GM23338 (cell line): ENCODE measurements around the gene TMEM131L. TPM values are rescaled to one million over a fixed set of nuclear protein-coding genes. Genes with fewer than 3 reads are reported as not detected.

Source experiments
- ATAC-seq: fragments of 200-7000 bp; cut with Tn5 transposase; 3 replicates; pipeline ENCODE4 v1.9.1; 2020
- DNase-seq: peaks from one replicate; pipeline ENCODE4 v3.0.0-alpha.2; 2015; ENCODE audit warnings: low spot score
- H2AFZ ChIP-seq: fragments of 200-600 bp; sonication (generic); 2 replicates; pipeline ENCODE4 v1.8.0; 2016; ENCODE audit warnings: antibody characterized with exemption, mild to moderate bottlenecking, moderate library complexity
- H3F3A ChIP-seq: fragments of 200-600 bp; sonication (generic); replicated peaks from 2 replicates; pipeline ENCODE4 v1.8.0; 2017; ENCODE audit warnings: antibody characterized with exemption, mixed run types, low read depth
- H3K27ac ChIP-seq: fragments of 200-600 bp; sonication (generic); 2 replicates; pipeline ENCODE4 v1.6.1; 2016; ENCODE audit warnings: low read depth
- H3K27me3 ChIP-seq: fragments of 200-600 bp; sonication (generic); 2 replicates; pipeline ENCODE4 v1.8.0; 2016; ENCODE audit warnings: mild to moderate bottlenecking, mixed run types, moderate library complexity; ENCODE audit not compliant: insufficient read depth
- H3K36me3 ChIP-seq: fragments of 200-600 bp; sonication (generic); 2 replicates; pipeline ENCODE4 v1.8.0; 2016; ENCODE audit warnings: mild to moderate bottlenecking; ENCODE audit not compliant: insufficient read depth
- H3K4me1 ChIP-seq: fragments of 200-600 bp; sonication (generic); 2 replicates; pipeline ENCODE4 v1.8.0; 2016; ENCODE audit warnings: mild to moderate bottlenecking, moderate library complexity; ENCODE audit not compliant: insufficient read depth
- H3K4me2 ChIP-seq: fragments of 200-600 bp; sonication (generic); 2 replicates; pipeline ENCODE4 v1.7.1; 2017; ENCODE audit warnings: mixed run types
- H3K4me3 ChIP-seq: fragments of 200-600 bp; sonication (generic); 2 replicates; pipeline ENCODE4 v1.6.1; 2016; ENCODE audit warnings: mixed run types
- H3K79me2 ChIP-seq: fragments of 200-600 bp; sonication (generic); replicated peaks from 2 replicates; pipeline ENCODE4 v1.8.0; 2017; ENCODE audit warnings: mild to moderate bottlenecking; ENCODE audit not compliant: insufficient read depth
- H3K9me2 ChIP-seq: fragments of 200-600 bp; sonication (generic); 2 replicates; pipeline ENCODE4 v1.8.0; 2017; ENCODE audit not compliant: insufficient read depth
- H4K20me1 ChIP-seq: fragments of 200-600 bp; sonication (generic); replicated peaks from 2 replicates; pipeline ENCODE4 v1.8.0; 2017; ENCODE audit warnings: mild to moderate bottlenecking; ENCODE audit not compliant: insufficient read depth
- H3K27ac Mint-ChIP-seq: 2 replicates; pipeline ENCODE4 v1.8.0; 2020; ENCODE audit warnings: inconsistent platforms, mild to moderate bottlenecking, moderate library complexity, mixed read lengths
- H3K27me3 Mint-ChIP-seq: 3 replicates; pipeline ENCODE4 v1.8.0; 2022; ENCODE audit warnings: low read depth, mild to moderate bottlenecking, moderate library complexity, mixed read lengths, inconsistent platforms; ENCODE audit not compliant: insufficient read depth, poor library complexity
- H3K36me3 Mint-ChIP-seq: 3 replicates; pipeline ENCODE4 v1.8.0; 2021; ENCODE audit warnings: low read depth, mild to moderate bottlenecking, inconsistent platforms, moderate library complexity, mixed read lengths
- H3K4me1 Mint-ChIP-seq: 3 replicates; pipeline ENCODE4 v1.8.0; 2020; ENCODE audit warnings: mild to moderate bottlenecking, inconsistent platforms, mixed read lengths
- H3K4me3 Mint-ChIP-seq: 3 replicates; pipeline ENCODE4 v1.8.0; 2021; ENCODE audit warnings: moderate library complexity, mild to moderate bottlenecking, inconsistent platforms, mixed read lengths
- H3K9me3 Mint-ChIP-seq: 3 replicates; pipeline ENCODE4 v1.8.0; 2020; ENCODE audit warnings: moderate library complexity, mild to moderate bottlenecking, inconsistent platforms, mixed read lengths
- EZH2 ChIP-seq: fragments of 200-600 bp; sonication (generic); IDR thresholded peaks from one replicate; pipeline ENCODE4 v1.8.0; 2017; ENCODE audit warnings: antibody characterized with exemption, mild to moderate bottlenecking, low read depth; ENCODE audit not compliant: unreplicated experiment
- EZH2phosphoT487 ChIP-seq: fragments of 200-600 bp; sonication (generic); IDR thresholded peaks from one replicate; pipeline ENCODE4 v1.8.1; 2018; ENCODE audit warnings: antibody characterized with exemption; ENCODE audit not compliant: unreplicated experiment
- JUNB ChIP-seq: IDR thresholded peaks from one replicate; pipeline ENCODE4 v1.6.1; 2016; ENCODE audit warnings: antibody characterized with exemption; ENCODE audit not compliant: unreplicated experiment
- NANOG ChIP-seq: IDR thresholded peaks from 2 replicates; pipeline ENCODE4 v1.6.1; 2016; ENCODE audit warnings: antibody characterized with exemption, borderline replicate concordance
- STAT1 ChIP-seq: IDR thresholded peaks from one replicate; pipeline ENCODE4 v1.6.1; 2016; ENCODE audit warnings: antibody characterized with exemption; ENCODE audit not compliant: unreplicated experiment
- ZNF114 ChIP-seq: fragments of 250-450 bp; sonication (Bioruptor Pico); IDR thresholded peaks from 2 replicates; pipeline ENCODE4 v1.5.0; 2020; ENCODE audit warnings: mild to moderate bottlenecking, moderate library complexity
- ZNF331 ChIP-seq: fragments of 250-450 bp; sonication (Bioruptor Pico); IDR thresholded peaks from 2 replicates; pipeline ENCODE4 v1.5.0; 2020; ENCODE audit warnings: low read depth, mild to moderate bottlenecking, moderate library complexity
- polyA plus RNA-seq: library from polyadenylated mRNA; unstranded; fragments of >200 nt; fragmentation: Nextera tagmentation; extraction: Ambion mirVana; gene quantifications from 2 replicates; pipeline ENCODE4 v1.2.1, GENCODE V29; 2016
- total RNA-seq: library from RNA; depleted of rRNA; stranded (reverse); fragments of >200 nt; shearing (Covaris generic); gene quantifications from 2 replicates; pipeline ENCODE4 v1.2.3, GENCODE V29; 2014
- TF ChIP-seq, protein P1 (sequence below): IDR thresholded peaks from one replicate; pipeline ENCODE4 v1.6.1; 2018; ENCODE audit warnings: antibody characterized with exemption; ENCODE audit not compliant: unreplicated experiment
- TF ChIP-seq, protein P2 (sequence below): IDR thresholded peaks from 2 replicates; pipeline ENCODE4 v1.6.1; 2016; ENCODE audit warnings: antibody characterized with exemption
- TF ChIP-seq, protein P3 (sequence below), 2 experiments: fragments of 200-600 bp in 1 of 2; sonication (generic) in 1 of 2; conservative IDR thresholded peaks; 2 replicates each; pipeline versions ENCODE4 v1.5.1 to v1.6.1; 2016 to 2017; ENCODE audit warnings: antibody characterized with exemption in 2 of 2, low read depth in 2 of 2, mild to moderate bottlenecking in 2 of 2, moderate library complexity in 1 of 2

The TMEM131L gene
- total and polyA plus RNA-seq, 2 experiments from 2014 or later: 11.1 to 32.2 TPM

DNA sequence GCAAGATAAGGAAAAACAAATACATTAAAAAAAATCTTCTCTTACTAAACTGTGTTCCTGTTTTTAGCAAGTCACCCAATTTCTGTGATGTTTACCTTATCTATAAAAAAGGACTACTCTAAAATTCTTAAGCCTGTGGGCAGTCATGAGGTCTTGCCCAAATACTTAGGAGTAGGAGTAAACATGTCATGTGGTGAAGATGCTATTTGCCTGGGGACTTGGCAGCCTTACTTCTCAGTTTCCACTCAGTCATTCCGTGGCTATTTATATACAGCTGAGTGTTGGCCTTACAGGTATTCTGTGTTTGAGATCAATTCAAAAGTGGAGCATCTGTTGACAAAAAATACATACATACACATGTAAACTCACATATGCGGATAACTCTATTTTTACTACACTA is 128.1 kb downstream of the TMEM131L start (continued):
- TF ChIP-seq, protein P1, sequence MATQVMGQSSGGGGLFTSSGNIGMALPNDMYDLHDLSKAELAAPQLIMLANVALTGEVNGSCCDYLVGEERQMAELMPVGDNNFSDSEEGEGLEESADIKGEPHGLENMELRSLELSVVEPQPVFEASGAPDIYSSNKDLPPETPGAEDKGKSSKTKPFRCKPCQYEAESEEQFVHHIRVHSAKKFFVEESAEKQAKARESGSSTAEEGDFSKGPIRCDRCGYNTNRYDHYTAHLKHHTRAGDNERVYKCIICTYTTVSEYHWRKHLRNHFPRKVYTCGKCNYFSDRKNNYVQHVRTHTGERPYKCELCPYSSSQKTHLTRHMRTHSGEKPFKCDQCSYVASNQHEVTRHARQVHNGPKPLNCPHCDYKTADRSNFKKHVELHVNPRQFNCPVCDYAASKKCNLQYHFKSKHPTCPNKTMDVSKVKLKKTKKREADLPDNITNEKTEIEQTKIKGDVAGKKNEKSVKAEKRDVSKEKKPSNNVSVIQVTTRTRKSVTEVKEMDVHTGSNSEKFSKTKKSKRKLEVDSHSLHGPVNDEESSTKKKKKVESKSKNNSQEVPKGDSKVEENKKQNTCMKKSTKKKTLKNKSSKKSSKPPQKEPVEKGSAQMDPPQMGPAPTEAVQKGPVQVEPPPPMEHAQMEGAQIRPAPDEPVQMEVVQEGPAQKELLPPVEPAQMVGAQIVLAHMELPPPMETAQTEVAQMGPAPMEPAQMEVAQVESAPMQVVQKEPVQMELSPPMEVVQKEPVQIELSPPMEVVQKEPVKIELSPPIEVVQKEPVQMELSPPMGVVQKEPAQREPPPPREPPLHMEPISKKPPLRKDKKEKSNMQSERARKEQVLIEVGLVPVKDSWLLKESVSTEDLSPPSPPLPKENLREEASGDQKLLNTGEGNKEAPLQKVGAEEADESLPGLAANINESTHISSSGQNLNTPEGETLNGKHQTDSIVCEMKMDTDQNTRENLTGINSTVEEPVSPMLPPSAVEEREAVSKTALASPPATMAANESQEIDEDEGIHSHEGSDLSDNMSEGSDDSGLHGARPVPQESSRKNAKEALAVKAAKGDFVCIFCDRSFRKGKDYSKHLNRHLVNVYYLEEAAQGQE: no peak
- TF ChIP-seq ZNF114 (CRISPR knock-in tag): no peak

DNA sequence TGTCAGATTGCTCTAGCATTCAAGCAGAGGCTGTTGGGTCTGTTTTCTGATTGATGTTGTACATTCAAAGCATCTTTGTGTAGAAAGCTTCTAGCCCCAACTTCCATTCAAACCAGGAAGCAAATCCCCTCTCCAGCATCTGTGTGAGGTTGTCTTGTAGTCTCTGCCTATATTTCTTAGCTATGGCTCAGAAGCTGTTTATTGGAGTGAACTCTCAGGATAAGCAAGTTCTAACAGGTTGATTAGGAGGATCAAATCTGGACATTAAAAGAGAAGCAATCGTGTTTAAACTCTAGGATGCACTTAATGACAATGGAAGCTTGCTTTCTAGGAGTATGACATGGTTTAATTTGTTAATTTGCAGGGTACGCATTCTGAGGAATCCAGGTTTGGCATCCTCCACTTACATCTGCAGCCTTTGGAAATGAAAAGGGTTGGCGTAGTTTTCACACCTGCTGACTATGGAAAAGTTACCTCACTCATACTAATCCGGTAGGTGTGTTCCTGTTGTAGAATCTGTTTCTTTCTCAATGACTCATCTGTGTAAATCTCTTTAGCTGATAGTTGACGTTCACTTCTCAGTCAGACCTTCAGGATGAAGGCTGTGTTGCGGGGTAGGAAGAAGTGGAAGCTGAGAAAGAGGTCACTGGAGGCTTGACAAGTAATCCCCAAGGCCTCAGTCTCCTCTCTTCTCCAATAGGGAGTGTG is 129.9 kb downstream of the TMEM131L start:
- H3K9me3 Mint-ChIP-seq: no peaks in the 10 kb centered on the region

More for the DNA sequence above, 129.9 kb downstream of the TMEM131L start:
- Mint-ChIP-seq H3K27ac (peak overlapping the region; percentile 39), H3K4me1 (no peaks in the 10 kb centered on the region), H3K36me3 (peaks cover 25% of the 10 kb centered on the region), H3K27me3 (peaks cover 4% of the 10 kb centered on the region), H3K4me3 (no peak overlapping the region)
- Histone ChIP-seq H3K9me2 (no peaks in the 10 kb centered on the region), H3K27me3 (no peaks in the 10 kb centered on the region), H4K20me1 (no peaks in the 10 kb centered on the region), H3K27ac (no peak overlapping the region), H3K79me2 (no peaks in the 10 kb centered on the region), H3K4me3 (no peak overlapping the region), H3K36me3 (peaks cover 14% of the 10 kb centered on the region; the same call in 1 of the 2 replicates), H3K4me1 (no peaks in the 10 kb centered on the region), H3F3A (no peaks in the 10 kb centered on the region), H2AFZ (no peak overlapping the region), H3K4me2 (no peak overlapping the region)
- TF ChIP-seq ZNF331 (CRISPR knock-in tag) (no peak), STAT1 (no peak), NANOG (no peak), EZH2 (no peak), JUNB (no peak), ZNF114 (CRISPR knock-in tag) (no peak), EZH2phosphoT487 (no peak)
- TF ChIP-seq, protein P2, sequence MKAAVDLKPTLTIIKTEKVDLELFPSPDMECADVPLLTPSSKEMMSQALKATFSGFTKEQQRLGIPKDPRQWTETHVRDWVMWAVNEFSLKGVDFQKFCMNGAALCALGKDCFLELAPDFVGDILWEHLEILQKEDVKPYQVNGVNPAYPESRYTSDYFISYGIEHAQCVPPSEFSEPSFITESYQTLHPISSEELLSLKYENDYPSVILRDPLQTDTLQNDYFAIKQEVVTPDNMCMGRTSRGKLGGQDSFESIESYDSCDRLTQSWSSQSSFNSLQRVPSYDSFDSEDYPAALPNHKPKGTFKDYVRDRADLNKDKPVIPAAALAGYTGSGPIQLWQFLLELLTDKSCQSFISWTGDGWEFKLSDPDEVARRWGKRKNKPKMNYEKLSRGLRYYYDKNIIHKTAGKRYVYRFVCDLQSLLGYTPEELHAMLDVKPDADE: no peak
- TF ChIP-seq, protein P3, sequence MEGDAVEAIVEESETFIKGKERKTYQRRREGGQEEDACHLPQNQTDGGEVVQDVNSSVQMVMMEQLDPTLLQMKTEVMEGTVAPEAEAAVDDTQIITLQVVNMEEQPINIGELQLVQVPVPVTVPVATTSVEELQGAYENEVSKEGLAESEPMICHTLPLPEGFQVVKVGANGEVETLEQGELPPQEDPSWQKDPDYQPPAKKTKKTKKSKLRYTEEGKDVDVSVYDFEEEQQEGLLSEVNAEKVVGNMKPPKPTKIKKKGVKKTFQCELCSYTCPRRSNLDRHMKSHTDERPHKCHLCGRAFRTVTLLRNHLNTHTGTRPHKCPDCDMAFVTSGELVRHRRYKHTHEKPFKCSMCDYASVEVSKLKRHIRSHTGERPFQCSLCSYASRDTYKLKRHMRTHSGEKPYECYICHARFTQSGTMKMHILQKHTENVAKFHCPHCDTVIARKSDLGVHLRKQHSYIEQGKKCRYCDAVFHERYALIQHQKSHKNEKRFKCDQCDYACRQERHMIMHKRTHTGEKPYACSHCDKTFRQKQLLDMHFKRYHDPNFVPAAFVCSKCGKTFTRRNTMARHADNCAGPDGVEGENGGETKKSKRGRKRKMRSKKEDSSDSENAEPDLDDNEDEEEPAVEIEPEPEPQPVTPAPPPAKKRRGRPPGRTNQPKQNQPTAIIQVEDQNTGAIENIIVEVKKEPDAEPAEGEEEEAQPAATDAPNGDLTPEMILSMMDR (conservative IDR thresholded peaks at IDR 0.05; ENCODE audit: low read depth in 2 of 2): no peak
- no peak for ATAC-seq
- DNase-seq: no peak
